Liver (tissue), 9 donors: ENCODE measurements around the gene WDR7. TPM values are rescaled to one million over a fixed set of nuclear protein-coding genes. Genes with fewer than 3 reads are reported as not detected.

Experiments used
- DNase-seq: peaks from one replicate; pipeline ENCODE4 v3.0.0-alpha.2; 2017; ENCODE audit warnings: low spot score
- H3K27ac ChIP-seq, 2 donors: one replicate each; pipeline ENCODE4 v1.7.0; 2013; ENCODE audit warnings: inconsistent platforms in 2 of 2, low read length in 2 of 2, control low read depth in 1 of 2, low read depth in 1 of 2, mild to moderate bottlenecking in 1 of 2
- H3K27me3 ChIP-seq, 4 donors: one replicate each; pipeline versions ENCODE4 v1.6.1 to v1.7.0; 2013; ENCODE audit warnings: low read length in 3 of 4, inconsistent platforms in 1 of 4, mild to moderate bottlenecking in 1 of 4, moderate library complexity in 1 of 4; ENCODE audit not compliant: control insufficient read depth in 4 of 4, insufficient read depth in 4 of 4
- H3K36me3 ChIP-seq, 4 donors: one replicate each; pipeline versions ENCODE4 v1.6.1 to v1.7.0; 2013; ENCODE audit warnings: low read length in 3 of 4, mild to moderate bottlenecking in 3 of 4, low read depth in 1 of 4, moderate library complexity in 1 of 4; ENCODE audit not compliant: control insufficient read depth in 4 of 4, insufficient read depth in 3 of 4
- H3K4me1 ChIP-seq, 4 donors: one replicate each; pipeline versions ENCODE4 v1.6.1 to v1.7.0; 2013; ENCODE audit warnings: low read length in 3 of 4, mild to moderate bottlenecking in 3 of 4, moderate library complexity in 1 of 4; ENCODE audit not compliant: control insufficient read depth in 4 of 4, insufficient read depth in 4 of 4
- H3K4me3 ChIP-seq, 3 donors: one replicate each; pipeline versions ENCODE4 v1.6.1 to v1.7.0; 2013; ENCODE audit warnings: low read length in 3 of 3, control low read depth in 1 of 3, low read depth in 1 of 3, mild to moderate bottlenecking in 1 of 3
- H3K9ac ChIP-seq, 2 donors: one replicate each; pipeline ENCODE4 v1.7.0; 2013; ENCODE audit warnings: low read length in 2 of 2, mild to moderate bottlenecking in 2 of 2, moderate library complexity in 2 of 2, control low read depth in 1 of 2, low read depth in 1 of 2
- H3K9me3 ChIP-seq, 4 donors: one replicate each; pipeline versions ENCODE4 v1.6.1 to v1.7.0; 2013; ENCODE audit warnings: low read length in 3 of 4; ENCODE audit not compliant: control insufficient read depth in 4 of 4
- CTCF ChIP-seq: fragments of 150-350 bp; IDR thresholded peaks from 2 replicates; pipeline ENCODE4 v1.5.1; 2017; ENCODE audit warnings: improper control_type of control experiment, low read depth, low read length; ENCODE audit not compliant: missing input control
- EGR1 ChIP-seq, 2 donors: IDR thresholded peaks; 2 replicates each; pipeline ENCODE4 v1.6.1; 2016 to 2018; ENCODE audit warnings: antibody characterized with exemption in 2 of 2, low read depth in 2 of 2
- FOXA2 ChIP-seq: IDR thresholded peaks from 2 replicates; pipeline ENCODE4 v1.6.1; 2016; ENCODE audit warnings: antibody characterized with exemption
- HNF4A ChIP-seq, 2 donors: conservative IDR thresholded peaks; 2 replicates each; pipeline ENCODE4 v1.6.1; 2016; ENCODE audit warnings: antibody characterized with exemption in 2 of 2, mild to moderate bottlenecking in 2 of 2
- HNF4G ChIP-seq: IDR thresholded peaks from 2 replicates; pipeline ENCODE4 v1.6.1; 2016; ENCODE audit warnings: antibody characterized with exemption
- JUND ChIP-seq, 2 donors: IDR thresholded peaks; 2 replicates each; pipeline ENCODE4 v1.6.1; 2016; ENCODE audit warnings: antibody characterized with exemption in 2 of 2
- MAX ChIP-seq: IDR thresholded peaks from 2 replicates; pipeline ENCODE4 v1.6.1; 2016; ENCODE audit warnings: antibody characterized with exemption
- NR2F2 ChIP-seq: IDR thresholded peaks from 2 replicates; pipeline ENCODE4 v1.6.1; 2016; ENCODE audit warnings: antibody characterized with exemption
- RAD21 ChIP-seq, 2 donors: IDR thresholded peaks; 2 replicates each; pipeline ENCODE4 v1.6.1; 2016; ENCODE audit warnings: antibody characterized with exemption in 2 of 2, mild to moderate bottlenecking in 2 of 2
- RXRA ChIP-seq, 2 donors: IDR thresholded peaks; 2 replicates each; pipeline ENCODE4 v1.6.1; 2017 to 2018; ENCODE audit warnings: antibody characterized with exemption in 2 of 2, mild to moderate bottlenecking in 1 of 2
- SP1 ChIP-seq: IDR thresholded peaks from 2 replicates; pipeline ENCODE4 v1.6.1; 2018; ENCODE audit warnings: antibody characterized with exemption, mild to moderate bottlenecking
- TAF1 ChIP-seq: conservative IDR thresholded peaks from 2 replicates; pipeline ENCODE4 v1.6.1; 2016; ENCODE audit warnings: antibody characterized with exemption, mild to moderate bottlenecking
- YY1 ChIP-seq: IDR thresholded peaks from 2 replicates; pipeline ENCODE4 v1.6.1; 2016; ENCODE audit warnings: antibody characterized with exemption, mild to moderate bottlenecking
- ZBTB33 ChIP-seq: IDR thresholded peaks from 2 replicates; pipeline ENCODE4 v1.6.1; 2016; ENCODE audit warnings: antibody characterized with exemption
- WGBS: extraction: QIAGEN DNeasy Blood & Tissue Kit; methylation state at CpG from one replicate; pipeline ENCODE4 v1.1.7; 2013; 5-methylcytosine and 5-hydroxymethylcytosine counted together
- polyA plus RNA-seq, 2 donors: library from polyadenylated mRNA; stranded (reverse) in 1 of 2; unstranded in 1 of 2; fragments of 200-250 nt in 1 of 2; fragments of >200 nt in 1 of 2; fragmentation: Nextera tagmentation in 1 of 2; extraction: Ambion mirVana in 1 of 2; gene quantifications; one replicate each; pipeline versions ENCODE4 v1.2.1 to v1.2.3, GENCODE V29; 2013 to 2015
- total RNA-seq, 2 donors: library from RNA; depleted of rRNA; stranded (reverse); fragments of >200 nt; gene quantifications; one replicate each; pipeline ENCODE4 v1.2.3, GENCODE V29; 2014
- TF ChIP-seq, protein P1 (sequence below): IDR thresholded peaks from 2 replicates; pipeline ENCODE4 v1.6.1; 2016; ENCODE audit warnings: antibody characterized with exemption
- TF ChIP-seq, protein P2 (sequence below): IDR thresholded peaks from 2 replicates; pipeline ENCODE4 v1.6.1; 2016; ENCODE audit warnings: antibody characterized with exemption, mild to moderate bottlenecking
- donor health status: healthy.
- donor health status: healthy.
- donor health status: healthy.
- donor health status: healthy.
- donor health status: healthy.

Gene WDR7
- total and polyA plus RNA-seq, 4 donors: 4.5 to 26.6 (median 13.2) TPM

DNA sequence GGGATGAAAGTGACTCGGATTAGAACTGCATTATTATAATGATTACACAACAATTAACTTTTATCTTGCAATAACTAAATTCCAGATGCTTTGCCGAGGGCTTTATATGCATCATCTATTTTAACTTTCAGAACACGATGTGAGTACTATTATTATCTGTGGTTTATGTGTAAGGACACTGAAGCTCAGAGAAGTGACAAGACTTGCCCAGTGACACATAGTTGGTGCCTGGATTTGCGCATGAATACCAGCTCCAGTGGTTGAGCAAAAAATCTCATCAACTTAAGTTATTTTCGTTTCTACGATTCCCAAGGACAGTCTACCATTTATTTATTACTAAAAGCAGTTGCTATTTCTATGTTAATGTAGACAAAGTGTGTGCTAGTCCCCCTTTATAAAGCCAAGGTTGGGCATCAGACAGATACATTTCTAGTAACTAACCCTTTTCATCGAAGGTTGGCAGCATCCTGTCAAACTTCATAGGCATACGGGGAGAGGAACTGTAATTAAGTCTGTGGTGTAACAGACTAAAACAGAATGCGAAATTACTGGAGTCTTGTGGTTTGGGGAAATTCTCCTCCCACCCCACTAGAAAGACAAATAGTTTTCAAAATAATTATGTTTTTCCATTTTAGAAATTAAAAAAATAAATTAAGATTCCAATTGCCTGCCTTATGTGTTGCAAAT is 422.5 kb downstream of the WDR7 start:
- Histone ChIP-seq H3K4me1 (no peaks in the 10 kb centered on the region), H3K27ac (no peak overlapping the region), H3K9ac (no peak overlapping the region), H3K36me3 (no peaks in the 10 kb centered on the region), H3K4me3 (no peak overlapping the region), H3K27me3 (no peaks in the 10 kb centered on the region), H3K9me3 (no peaks in the 10 kb centered on the region)
- WGBS: 67% methylated on average over 9 of the region's 9 CpGs
- DNase-seq: no peak
- TF ChIP-seq, protein P1, sequence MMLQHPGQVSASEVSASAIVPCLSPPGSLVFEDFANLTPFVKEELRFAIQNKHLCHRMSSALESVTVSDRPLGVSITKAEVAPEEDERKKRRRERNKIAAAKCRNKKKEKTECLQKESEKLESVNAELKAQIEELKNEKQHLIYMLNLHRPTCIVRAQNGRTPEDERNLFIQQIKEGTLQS: no peak
- no peak for TF ChIP-seq MAX

GRCh38 chr18:57075716-57076400 is 424.7 kb downstream of the WDR7 start:
- H3K27me3 ChIP-seq: no peaks in the 10 kb centered on the region
- no peak overlapping the region for H3K4me3 ChIP-seq
- WGBS: 70% methylated on average over 17 of the region's 17 CpGs
- no peak overlapping the region for H3K9ac ChIP-seq
- TF ChIP-seq, protein P1: no peak
- no peak for TF ChIP-seq SP1
- no peak for TF ChIP-seq NR2F2
- no peak for TF ChIP-seq YY1
- TF ChIP-seq RXRA (IDR thresholded peaks at IDR 0.05): no peak
- no peak for TF ChIP-seq TAF1
- no peak for TF ChIP-seq ZBTB33
- no peak for TF ChIP-seq RAD21 (IDR thresholded peaks at IDR 0.05)
- no peak for TF ChIP-seq EGR1 (IDR thresholded peaks at IDR 0.05; ENCODE audit: low read depth in 2 of 2)
- TF ChIP-seq MAX: no peak
- TF ChIP-seq FOXA2: no peak
- no peaks in the 10 kb centered on the region for H3K4me1 ChIP-seq
- no peaks in the 10 kb centered on the region for H3K36me3 ChIP-seq
- no peak for DNase-seq
- H3K27ac ChIP-seq: no peak overlapping the region
- no peaks in the 10 kb centered on the region for H3K9me3 ChIP-seq

- H3K36me3 ChIP-seq: no peaks in the 10 kb centered on the region
- no peak for DNase-seq
- WGBS: 84% methylated on average over 13 of the region's 13 CpGs
- H3K27me3 ChIP-seq: no peaks in the 10 kb centered on the region
- no peak overlapping the region for H3K4me3 ChIP-seq
- H3K27ac ChIP-seq: no peak overlapping the region
- H3K4me1 ChIP-seq: no peaks in the 10 kb centered on the region
- no peak overlapping the region for H3K9ac ChIP-seq
- H3K9me3 ChIP-seq: no peaks in the 10 kb centered on the region
- TF ChIP-seq, protein P2, sequence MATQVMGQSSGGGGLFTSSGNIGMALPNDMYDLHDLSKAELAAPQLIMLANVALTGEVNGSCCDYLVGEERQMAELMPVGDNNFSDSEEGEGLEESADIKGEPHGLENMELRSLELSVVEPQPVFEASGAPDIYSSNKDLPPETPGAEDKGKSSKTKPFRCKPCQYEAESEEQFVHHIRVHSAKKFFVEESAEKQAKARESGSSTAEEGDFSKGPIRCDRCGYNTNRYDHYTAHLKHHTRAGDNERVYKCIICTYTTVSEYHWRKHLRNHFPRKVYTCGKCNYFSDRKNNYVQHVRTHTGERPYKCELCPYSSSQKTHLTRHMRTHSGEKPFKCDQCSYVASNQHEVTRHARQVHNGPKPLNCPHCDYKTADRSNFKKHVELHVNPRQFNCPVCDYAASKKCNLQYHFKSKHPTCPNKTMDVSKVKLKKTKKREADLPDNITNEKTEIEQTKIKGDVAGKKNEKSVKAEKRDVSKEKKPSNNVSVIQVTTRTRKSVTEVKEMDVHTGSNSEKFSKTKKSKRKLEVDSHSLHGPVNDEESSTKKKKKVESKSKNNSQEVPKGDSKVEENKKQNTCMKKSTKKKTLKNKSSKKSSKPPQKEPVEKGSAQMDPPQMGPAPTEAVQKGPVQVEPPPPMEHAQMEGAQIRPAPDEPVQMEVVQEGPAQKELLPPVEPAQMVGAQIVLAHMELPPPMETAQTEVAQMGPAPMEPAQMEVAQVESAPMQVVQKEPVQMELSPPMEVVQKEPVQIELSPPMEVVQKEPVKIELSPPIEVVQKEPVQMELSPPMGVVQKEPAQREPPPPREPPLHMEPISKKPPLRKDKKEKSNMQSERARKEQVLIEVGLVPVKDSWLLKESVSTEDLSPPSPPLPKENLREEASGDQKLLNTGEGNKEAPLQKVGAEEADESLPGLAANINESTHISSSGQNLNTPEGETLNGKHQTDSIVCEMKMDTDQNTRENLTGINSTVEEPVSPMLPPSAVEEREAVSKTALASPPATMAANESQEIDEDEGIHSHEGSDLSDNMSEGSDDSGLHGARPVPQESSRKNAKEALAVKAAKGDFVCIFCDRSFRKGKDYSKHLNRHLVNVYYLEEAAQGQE: no peak
- TF ChIP-seq YY1 (no peak), EGR1 (IDR thresholded peaks at IDR 0.05; ENCODE audit: low read depth in 2 of 2) (no peak), RXRA (IDR thresholded peaks at IDR 0.05) (no peak), FOXA2 (no peak), HNF4A (conservative IDR thresholded peaks at IDR 0.05) (no peak), JUND (IDR thresholded peaks at IDR 0.05) (no peak), HNF4G (no peak), CTCF (no peak)
- TF ChIP-seq, protein P1: no peak
Observed at GRCh38 chr18:57077005-57077765, 426.0 kb downstream of the WDR7 start.
